Activated T-helper 1 cell treated with anti-CD3 and anti-CD28 coated beads, Interleukin-12 subunit alpha, Interleukin-12 subunit beta, Interleukin-2, Interleukin-4 antibody, amounts not matched to agents 30 ng/mL and 10 ng/mL and 1 ng/mL, durations not matched to agents 14 hours and 24 hours and 36 hours (primary cell): Measurements from ENCODE around the gene UBE3D. TPM values are rescaled to one million over a fixed set of nuclear protein-coding genes. Genes with fewer than 3 reads are reported as not detected.
"Not testable (repeated sequence)": the region's sequence is repeated elsewhere in the genome, so short reads cannot be mapped to it uniquely, and the experiment has no call there.

Experiments
- DNase-seq: peaks from one replicate; pipeline ENCODE4 v3.0.0; 2021; ENCODE audit warnings: low spot score
- H3K27ac Mint-ChIP-seq: one replicate; pipeline ENCODE4 v1.8.0; 2021; ENCODE audit warnings: mild to moderate bottlenecking, mixed read lengths
- H3K27me3 Mint-ChIP-seq: one replicate; pipeline ENCODE4 v1.8.0; 2022; ENCODE audit warnings: mild to moderate bottlenecking, moderate library complexity, mixed read lengths; ENCODE audit not compliant: insufficient read depth
- H3K36me3 Mint-ChIP-seq: one replicate; pipeline ENCODE4 v1.8.0; 2021; ENCODE audit warnings: low read depth, mixed read lengths
- H3K4me1 Mint-ChIP-seq: one replicate; pipeline ENCODE4 v1.8.0; 2021; ENCODE audit warnings: low read depth, mixed read lengths
- H3K4me3 Mint-ChIP-seq: one replicate; pipeline ENCODE4 v1.8.0; 2021; ENCODE audit warnings: mild to moderate bottlenecking, moderate library complexity, mixed read lengths
- H3K9me3 Mint-ChIP-seq: one replicate; pipeline ENCODE4 v1.8.0; 2021; ENCODE audit warnings: mixed read lengths
- intact Hi-C: fragments of 100-400 bp; cut with micrococcal nuclease; formaldehyde crosslinking; loops from one replicate; pipeline ENCODE4 v1.15.1; 2024
- total RNA-seq: library from RNA; stranded (reverse); gene quantifications from 2 replicates; pipeline ENCODE4 v1.2.3, GENCODE V29; 2022

Gene UBE3D
- total RNA-seq, 1 donor from 2014 or later, result 8.3 TPM

DNA sequence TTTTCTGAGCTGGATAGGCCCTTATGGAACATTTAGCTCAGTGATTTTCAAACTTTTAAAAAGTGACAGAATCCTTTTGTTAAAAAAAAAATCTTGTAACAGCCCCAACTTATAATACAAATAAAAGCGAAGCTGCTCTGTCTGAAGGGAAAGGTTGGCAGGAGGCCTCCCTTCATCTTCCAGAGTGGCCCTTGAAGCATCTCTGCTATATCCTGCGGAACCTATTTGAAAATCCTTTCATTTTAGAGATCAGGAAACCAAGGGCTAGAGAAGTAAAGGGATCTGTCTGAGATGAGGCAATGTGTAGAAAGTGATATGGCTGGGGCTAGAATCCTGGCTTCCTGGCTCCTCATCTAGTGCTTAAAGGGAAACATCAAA lies 107.8 kb downstream of the UBE3D start:
- intact Hi-C loops, result no loop called here
- Mint-ChIP-seq H3K36me3 (no peaks in the 10 kb centered on the region), H3K9me3 (no peaks in the 10 kb centered on the region), H3K27me3 (no peaks in the 10 kb centered on the region), H3K4me3 (no peak overlapping the region), H3K27ac (no peak overlapping the region), H3K4me1 (no peaks in the 10 kb centered on the region)
- DNase-seq, result no peak

DNA sequence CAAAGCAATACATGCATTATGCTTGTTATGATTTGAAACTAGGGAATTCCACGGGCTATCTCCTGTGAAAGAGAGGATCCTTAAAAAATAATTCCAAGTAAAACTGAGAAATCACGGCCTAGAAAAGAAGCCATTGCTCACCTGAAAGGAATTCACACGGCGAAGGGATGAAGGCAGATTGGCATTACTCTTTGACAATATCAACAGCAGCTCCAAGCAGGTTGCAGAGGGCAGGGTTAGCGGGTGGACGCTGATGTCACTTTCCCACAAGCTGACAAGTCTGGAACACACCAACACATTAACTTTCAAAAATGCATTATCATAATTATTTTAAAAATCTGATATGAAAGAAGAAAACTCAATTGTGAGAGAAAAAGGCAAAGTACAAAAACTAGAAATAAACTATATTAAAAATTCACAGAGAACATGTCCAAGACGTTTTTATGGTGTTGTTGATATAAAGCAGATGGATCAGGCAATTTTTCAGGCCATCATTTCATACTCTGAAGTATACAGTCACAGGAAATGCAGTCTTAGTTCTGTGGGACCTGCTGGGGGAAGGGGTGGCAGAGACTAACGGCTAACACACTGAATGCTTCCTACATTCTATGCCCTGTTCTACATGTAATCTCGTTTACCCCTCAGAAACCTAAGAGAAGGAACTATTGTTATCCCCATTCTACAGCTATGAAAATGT lies 108.3 kb downstream of the UBE3D start:
- intact Hi-C loops, result no loop called here
- DNase-seq, result no peak
- H3K4me3 Mint-ChIP-seq, result no peak overlapping the region
- no peak overlapping the region for H3K27ac Mint-ChIP-seq
- no peaks in the 10 kb centered on the region for H3K27me3 Mint-ChIP-seq
- no peaks in the 10 kb centered on the region for H3K36me3 Mint-ChIP-seq
- H3K4me1 Mint-ChIP-seq, result no peaks in the 10 kb centered on the region
- no peaks in the 10 kb centered on the region for H3K9me3 Mint-ChIP-seq

GRCh38 chr6:82955841-82956240 lies 109.8 kb downstream of the UBE3D start:
- Mint-ChIP-seq H3K4me1 (no peaks in the 10 kb centered on the region), H3K27ac (no peak overlapping the region), H3K4me3 (no peak overlapping the region), H3K36me3 (no peaks in the 10 kb centered on the region), H3K27me3 (no peaks in the 10 kb centered on the region), H3K9me3 (no peaks in the 10 kb centered on the region)
- no peak for DNase-seq
- intact Hi-C loops, result no loop called here

DNA sequence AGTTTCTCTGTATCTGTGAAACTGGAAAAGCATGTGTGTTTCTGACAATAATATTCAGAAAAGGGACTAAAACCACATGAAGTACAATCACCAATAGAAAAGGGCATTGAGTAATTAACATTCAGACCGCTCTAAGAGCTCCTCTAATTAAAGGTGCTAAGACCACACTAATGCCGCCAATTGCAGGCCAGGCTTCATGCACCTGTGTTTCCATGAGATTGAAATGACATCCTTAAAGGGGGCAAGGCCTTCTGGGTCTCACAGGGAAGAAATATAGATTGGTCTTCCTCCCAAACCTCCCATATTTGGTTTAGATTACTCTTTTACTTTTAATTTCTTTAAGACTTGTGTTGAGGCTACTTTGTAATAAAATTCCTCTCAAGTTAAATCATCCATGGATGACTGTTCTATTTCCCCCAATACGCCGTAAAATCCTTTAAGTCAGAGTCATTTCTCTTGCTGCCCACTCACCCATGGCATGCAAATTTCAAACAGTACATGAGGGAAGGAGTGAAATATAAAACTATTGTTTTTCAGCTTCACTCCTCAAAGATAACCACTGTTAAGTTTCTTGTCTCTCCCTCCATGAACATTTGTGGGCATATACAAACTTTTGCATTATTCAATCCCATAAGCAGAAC lies 110.6 kb downstream of the UBE3D start:
- no peak for DNase-seq
- H3K9me3 Mint-ChIP-seq, result no peaks in the 10 kb centered on the region
- no peaks in the 10 kb centered on the region for H3K4me1 Mint-ChIP-seq
- no peak overlapping the region for H3K4me3 Mint-ChIP-seq
- intact Hi-C loops, result no loop called here
- H3K36me3 Mint-ChIP-seq, result no peaks in the 10 kb centered on the region
- H3K27me3 Mint-ChIP-seq, result no peaks in the 10 kb centered on the region
- no peak overlapping the region for H3K27ac Mint-ChIP-seq

- no peak overlapping the region for H3K4me3 Mint-ChIP-seq
- no peaks in the 10 kb centered on the region for H3K36me3 Mint-ChIP-seq
- DNase-seq, result no peak
- intact Hi-C loops, result no loop called here
- H3K27ac Mint-ChIP-seq, result no peak overlapping the region
- H3K27me3 Mint-ChIP-seq, result no peaks in the 10 kb centered on the region
- no peaks in the 10 kb centered on the region for H3K9me3 Mint-ChIP-seq
- no peaks in the 10 kb centered on the region for H3K4me1 Mint-ChIP-seq
Measured at GRCh38 chr6:82954356-82954755, 111.3 kb downstream of the UBE3D start.

DNA sequence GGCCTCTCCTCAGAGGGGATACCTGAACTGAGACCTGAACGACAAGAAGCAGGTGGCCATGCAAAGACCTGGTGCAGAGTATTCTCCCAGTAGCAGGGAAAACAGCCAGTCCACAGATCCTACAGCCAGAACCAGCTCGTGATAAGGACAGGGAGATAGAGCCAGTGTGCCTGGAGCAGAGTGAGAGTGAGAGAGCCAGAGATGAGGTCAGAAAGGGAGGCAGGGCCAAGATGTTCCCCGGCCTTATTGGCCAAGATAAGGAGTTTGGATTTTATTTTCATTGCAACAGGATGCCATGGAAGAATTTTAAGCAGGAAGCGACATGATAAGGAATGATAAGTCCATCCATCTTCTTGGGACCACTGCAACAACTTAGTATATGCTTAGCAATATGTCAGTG lies 111.8 kb downstream of the UBE3D start:
- intact Hi-C loops, result no loop called here
- Mint-ChIP-seq H3K9me3 (no peaks in the 10 kb centered on the region), H3K4me3 (no peak overlapping the region), H3K36me3 (no peaks in the 10 kb centered on the region), H3K27me3 (no peaks in the 10 kb centered on the region), H3K27ac (no peak overlapping the region), H3K4me1 (no peaks in the 10 kb centered on the region)
- no peak for DNase-seq

DNA sequence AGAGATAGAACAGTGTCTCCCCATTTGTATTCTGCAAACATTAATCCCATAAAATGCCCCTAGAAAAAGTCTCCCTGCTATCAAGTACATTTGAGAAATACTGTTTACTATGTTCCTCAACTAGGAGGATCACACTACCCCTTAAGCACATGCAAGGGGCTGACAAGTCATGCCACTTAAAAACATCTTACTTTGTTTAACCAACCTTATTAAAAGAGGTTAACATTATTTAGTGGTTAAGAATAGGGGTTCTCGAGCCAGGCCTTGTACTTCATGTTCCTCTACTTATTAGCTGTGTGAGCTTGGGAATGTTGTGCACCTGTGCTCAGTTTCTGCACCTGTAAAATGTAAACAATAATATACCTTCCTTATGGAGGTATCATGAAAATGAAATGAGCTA lies 113.7 kb downstream of the UBE3D start:
- no peak for DNase-seq
- Mint-ChIP-seq H3K27me3 (no peaks in the 10 kb centered on the region), H3K36me3 (no peaks in the 10 kb centered on the region), H3K4me1 (no peaks in the 10 kb centered on the region), H3K4me3 (no peak overlapping the region), H3K27ac (no peak overlapping the region), H3K9me3 (no peaks in the 10 kb centered on the region)
- intact Hi-C loops, result no loop called here

DNA sequence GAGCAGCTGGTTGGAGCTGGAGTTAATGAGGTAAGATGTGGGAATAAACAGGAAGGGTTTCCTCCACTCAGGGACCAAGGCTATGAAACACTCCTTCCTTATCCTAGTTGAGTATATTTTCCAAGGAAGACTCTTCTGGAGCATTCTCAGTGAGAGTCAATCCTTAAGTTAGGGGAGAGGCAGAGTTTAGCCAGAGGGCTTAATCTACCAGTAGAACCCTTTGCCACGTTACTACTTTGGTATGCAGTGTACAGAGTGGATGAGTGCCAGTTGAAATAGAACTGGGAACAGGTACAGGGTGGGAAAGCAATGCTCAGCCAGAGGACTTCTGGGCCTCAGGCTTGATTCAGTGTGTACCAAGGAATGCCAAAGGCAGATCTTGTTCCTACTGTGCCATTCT lies 114.3 kb downstream of the UBE3D start:
- H3K9me3 Mint-ChIP-seq, result no peaks in the 10 kb centered on the region
- H3K27ac Mint-ChIP-seq, result no peak overlapping the region
- no peaks in the 10 kb centered on the region for H3K36me3 Mint-ChIP-seq
- H3K4me3 Mint-ChIP-seq, result no peak overlapping the region
- no peak for DNase-seq
- intact Hi-C loops, result no loop called here
- H3K27me3 Mint-ChIP-seq, result no peaks in the 10 kb centered on the region
- H3K4me1 Mint-ChIP-seq, result no peaks in the 10 kb centered on the region

DNA sequence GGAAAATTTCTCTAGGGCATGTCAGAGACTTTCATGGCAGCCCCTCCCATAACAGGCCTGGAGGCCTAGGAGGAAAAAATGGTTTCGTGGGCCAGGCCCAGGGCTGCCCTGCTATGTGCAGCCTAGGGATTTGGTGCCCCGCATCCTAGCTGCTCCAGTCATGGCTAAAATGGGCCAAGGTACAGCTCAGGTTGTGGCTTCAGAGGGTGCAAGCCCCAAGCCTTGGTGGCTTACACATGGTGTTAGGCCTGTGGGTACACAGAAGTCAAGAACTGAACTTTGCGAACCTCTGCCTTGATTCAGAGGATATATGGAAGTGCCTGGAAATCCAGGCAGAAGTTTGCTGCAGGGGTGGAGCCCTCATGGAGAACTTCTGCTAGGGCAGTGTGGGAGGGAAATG lies 134.7 kb downstream of the UBE3D start:
- H3K4me3 Mint-ChIP-seq, H3K36me3 Mint-ChIP-seq, H3K27me3 Mint-ChIP-seq, intact Hi-C loops, H3K4me1 Mint-ChIP-seq, H3K27ac Mint-ChIP-seq, DNase-seq: not testable (repeated sequence)
- H3K9me3 Mint-ChIP-seq, result peaks cover 30% of the 10 kb centered on the region

- no peaks in the 10 kb centered on the region for H3K27me3 Mint-ChIP-seq
- intact Hi-C loops, result no loop called here
- H3K27ac Mint-ChIP-seq, result no peak overlapping the region
- H3K4me1 Mint-ChIP-seq, result no peaks in the 10 kb centered on the region
- H3K9me3 Mint-ChIP-seq, result peaks cover 4% of the 10 kb centered on the region
- no peak overlapping the region for H3K4me3 Mint-ChIP-seq
- H3K36me3 Mint-ChIP-seq, result no peaks in the 10 kb centered on the region
- no peak for DNase-seq
Measured at GRCh38 chr6:82924799-82925535, 140.7 kb downstream of the UBE3D start.

- Mint-ChIP-seq H3K27ac (no peak overlapping the region), H3K9me3 (peaks cover 6% of the 10 kb centered on the region), H3K4me3 (no peak overlapping the region), H3K36me3 (no peaks in the 10 kb centered on the region), H3K27me3 (no peaks in the 10 kb centered on the region), H3K4me1 (no peaks in the 10 kb centered on the region)
- no peak for DNase-seq
- intact Hi-C loops, result no loop called here
Measured at GRCh38 chr6:82921258-82921657, 144.4 kb downstream of the UBE3D start.

- Mint-ChIP-seq H3K4me3 (no peak overlapping the region), H3K36me3 (no peaks in the 10 kb centered on the region), H3K27ac (no peak overlapping the region), H3K9me3 (peaks cover 6% of the 10 kb centered on the region), H3K4me1 (no peaks in the 10 kb centered on the region), H3K27me3 (no peaks in the 10 kb centered on the region)
- intact Hi-C loops, result no loop called here
- no peak for DNase-seq
Measured at GRCh38 chr6:82917346-82918064, 148.1 kb downstream of the UBE3D start.

DNA sequence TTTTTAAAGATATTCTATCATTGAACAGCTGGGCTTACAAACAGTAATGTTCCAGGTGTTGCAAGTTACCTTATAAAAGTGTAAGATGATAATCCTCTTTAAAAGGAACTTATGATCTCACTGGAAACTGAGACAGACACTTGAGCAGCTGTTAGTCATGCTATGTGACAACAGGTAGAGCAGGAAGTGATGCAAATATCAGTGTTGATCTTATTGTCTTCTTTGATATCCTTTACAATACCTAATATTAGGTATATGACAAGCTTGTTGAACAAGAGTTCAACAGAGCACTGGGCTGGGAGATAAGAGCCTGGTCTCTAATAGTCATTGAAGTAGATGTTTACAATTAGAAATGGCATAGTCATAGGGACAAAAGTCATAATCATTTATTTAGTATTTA lies 150.0 kb downstream of the UBE3D start:
- Mint-ChIP-seq H3K36me3 (no peaks in the 10 kb centered on the region), H3K4me3 (no peak overlapping the region), H3K27ac (no peak overlapping the region), H3K4me1 (no peaks in the 10 kb centered on the region), H3K27me3 (no peaks in the 10 kb centered on the region), H3K9me3 (peaks cover 6% of the 10 kb centered on the region)
- intact Hi-C loops, result no loop called here
- no peak for DNase-seq
